ENCODE data around the gene HCRTR1.

Gene HCRTR1

DNA sequence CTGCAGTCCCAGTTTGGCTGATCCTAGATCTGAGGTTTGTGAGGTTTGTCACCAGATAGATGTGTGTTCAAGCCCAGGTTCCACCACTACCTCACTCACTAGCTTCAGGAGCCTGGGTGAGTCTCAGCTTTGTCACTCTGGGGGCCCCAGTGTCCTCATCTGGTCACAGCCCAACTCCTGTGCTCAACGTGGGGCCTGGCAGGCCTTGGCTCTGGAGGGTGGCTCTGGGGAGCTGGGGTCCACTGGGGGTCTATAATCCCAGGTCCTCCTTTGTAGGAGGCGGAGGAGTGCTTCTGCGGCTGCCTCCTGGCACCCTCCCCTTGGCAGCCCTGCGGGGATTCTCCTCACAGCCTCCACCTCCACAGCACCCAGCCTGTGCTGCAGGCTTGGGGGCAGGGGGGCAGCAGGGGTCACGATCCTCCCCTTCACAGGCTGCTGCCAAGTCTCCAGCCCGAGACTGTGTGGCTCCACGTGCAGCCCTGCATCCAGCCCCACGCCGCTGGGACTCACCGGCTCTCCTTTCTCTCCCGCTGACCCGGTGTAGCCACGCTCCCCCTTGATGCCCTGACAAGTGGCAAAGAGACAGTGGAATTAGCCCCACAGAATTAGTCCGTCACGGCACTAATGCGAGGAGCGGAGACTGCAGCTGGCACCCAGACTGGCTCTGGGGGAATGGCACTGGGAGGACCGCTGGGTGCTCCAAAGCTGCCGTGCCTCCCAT, 49.7 kb downstream of the HCRTR1 start:
- DNase-seq (ENCODE audit: low read depth): no peak

DNA sequence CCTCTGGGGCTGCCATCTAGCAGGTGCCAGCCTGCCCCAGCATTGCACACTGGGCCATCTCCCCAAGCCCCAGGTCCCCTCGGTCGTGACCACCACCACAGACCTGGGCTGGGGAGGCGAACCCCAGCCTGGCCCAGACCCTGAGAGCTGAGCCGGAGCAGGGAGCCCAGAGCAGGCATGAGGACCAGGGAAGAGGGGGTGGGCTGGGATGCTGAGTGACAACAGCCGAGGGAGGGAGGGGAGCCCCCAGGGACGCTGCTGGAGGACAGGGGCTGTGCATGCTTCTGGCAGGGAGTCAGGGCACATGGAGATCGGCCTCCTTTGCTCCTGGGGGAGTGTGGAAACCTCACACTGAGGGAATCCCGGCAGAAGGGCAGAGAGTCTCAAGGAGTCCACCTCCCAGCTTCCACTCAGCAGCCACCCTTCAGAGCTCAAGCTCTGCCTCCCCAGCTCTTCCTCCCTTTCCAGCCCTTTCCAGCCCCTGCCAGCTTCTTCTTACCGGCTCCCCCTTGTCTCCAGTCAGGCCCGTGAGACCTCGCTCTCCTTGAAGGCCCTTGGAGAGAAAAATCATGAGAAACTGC, 50.9 kb downstream of the HCRTR1 start:
- no peak for DNase-seq (ENCODE audit: low read depth)

DNA sequence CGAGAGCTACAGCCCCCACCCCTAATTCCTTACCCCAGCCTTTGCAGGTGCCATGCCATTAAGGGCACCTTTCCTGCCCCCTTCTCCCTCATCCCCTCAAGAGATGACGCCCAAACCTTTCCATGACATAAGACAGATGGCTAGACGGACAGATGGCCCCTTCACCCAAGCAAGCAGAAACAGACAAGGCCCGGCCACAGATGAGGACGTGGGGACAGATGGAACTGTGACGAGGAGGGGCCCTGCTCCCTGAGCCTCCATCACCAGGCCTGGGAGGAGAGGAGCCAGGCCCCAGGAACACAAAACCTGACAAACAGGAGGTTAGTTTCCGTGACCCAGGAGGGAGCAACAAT, 51.9 kb downstream of the HCRTR1 start:
- no peak for DNase-seq (ENCODE audit: low read depth)

DNA sequence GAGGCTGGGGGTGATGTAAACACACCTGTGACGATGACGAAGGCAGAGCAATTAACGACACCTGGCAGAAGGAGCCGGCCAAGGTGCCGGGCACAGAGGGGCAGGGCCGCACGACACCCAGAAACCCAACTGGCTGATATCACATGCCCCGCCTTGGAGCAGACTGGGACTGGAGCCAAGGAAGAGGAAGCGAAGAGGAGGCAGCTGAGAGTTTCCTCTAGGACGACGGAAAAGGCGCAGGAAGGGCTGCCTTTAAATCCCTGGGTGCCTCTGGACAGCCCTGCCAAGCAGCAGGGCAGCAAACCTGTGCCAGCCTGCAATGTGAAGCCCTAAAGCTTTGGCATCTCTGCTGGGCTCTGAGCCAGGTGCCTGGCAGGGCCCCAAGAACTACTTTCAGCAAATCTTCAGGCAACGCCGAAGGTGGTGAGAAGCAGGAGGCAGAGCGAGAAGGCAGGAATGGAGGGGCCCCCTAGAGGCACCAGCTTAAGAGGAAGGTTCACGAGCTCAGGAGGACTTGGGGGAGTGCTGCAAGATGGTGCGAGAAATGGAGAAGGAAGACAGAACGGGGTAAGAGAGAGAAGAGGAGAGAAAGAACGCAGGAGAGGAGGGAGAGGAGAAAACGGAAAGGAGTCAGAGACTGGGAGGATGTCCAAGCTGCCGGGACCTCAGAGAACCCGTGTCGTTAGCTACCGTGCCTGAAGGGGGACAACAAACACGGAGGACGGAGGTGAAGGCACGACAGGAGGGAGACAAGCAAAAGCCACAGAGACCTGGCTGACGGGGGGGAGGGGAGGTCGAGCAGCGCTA, 52.5 kb downstream of the HCRTR1 start:
- DNase-seq (ENCODE audit: low read depth): peak; percentile 4

DNA sequence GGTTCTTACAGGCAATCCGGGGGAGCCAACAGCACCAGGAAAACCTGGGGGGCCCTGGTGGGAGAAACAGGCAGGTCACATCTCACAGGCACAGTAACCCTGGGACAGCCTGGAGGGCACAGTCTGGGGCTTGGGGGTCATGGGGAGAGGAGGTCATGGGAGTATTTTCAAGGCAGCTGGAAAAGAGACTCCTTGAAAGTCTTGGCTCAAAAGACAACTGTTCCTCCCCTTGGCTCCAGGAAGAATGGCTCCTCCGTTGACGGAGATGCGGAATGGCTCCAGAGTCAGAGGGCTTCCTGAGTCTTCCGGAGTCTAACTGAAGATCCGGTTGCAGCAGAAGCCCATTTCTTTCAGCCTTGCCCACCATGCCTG, 53.1 kb downstream of the HCRTR1 start:
- DNase-seq (ENCODE audit: low read depth): no peak

DNA sequence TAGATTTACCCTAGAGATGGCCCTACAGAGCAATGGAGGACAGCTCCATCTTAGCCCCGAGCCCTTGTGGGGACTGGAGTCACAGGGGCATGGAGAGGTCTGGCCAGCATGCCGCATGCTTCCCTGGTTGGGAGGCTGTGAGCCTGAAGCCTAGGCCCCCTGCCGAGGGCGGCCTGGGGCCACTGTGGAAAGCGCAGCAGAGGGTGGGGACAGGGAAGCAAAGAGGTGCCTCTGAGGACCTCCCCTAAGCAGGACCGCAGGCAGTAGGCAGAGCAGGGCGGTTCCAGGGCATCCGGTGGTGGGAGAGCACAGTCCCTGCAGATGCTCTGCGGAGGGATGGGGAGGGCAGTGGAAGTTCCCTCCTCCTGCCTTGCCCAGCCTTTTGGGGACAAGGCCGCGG, 53.7 kb downstream of the HCRTR1 start:
- DNase-seq (ENCODE audit: low read depth): no peak

DNA sequence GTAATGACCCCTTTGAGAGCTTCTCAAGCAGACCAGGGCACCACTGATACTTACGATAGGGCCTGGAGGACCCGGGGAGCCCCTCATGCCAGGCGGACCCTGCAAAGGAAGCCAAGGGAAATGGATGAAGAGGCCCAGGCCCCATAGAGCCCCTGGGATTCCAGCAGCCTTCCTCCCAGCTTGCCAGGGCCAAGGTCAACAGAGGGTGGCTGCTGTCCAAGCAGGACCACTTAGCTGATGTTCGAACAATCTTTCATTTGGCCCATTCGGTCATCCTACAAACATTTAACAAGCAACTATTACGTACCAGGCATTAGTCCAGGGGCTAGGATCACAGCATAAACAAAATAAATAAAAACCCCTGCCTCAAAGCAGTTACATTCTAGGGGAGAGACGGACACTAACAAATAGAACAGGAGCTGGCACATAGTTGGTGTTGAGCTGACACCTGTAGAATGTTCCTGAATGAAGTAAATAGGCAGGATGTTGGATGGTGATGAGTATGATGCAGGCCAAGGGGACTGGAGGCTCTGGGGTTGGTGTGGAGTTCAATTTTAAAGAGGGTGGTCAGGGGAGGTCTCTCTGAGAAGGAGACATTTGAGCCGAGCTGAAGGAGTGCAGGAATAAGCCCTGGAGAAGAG, 54.2 kb downstream of the HCRTR1 start:
- DNase-seq (ENCODE audit: low read depth): no peak

DNA sequence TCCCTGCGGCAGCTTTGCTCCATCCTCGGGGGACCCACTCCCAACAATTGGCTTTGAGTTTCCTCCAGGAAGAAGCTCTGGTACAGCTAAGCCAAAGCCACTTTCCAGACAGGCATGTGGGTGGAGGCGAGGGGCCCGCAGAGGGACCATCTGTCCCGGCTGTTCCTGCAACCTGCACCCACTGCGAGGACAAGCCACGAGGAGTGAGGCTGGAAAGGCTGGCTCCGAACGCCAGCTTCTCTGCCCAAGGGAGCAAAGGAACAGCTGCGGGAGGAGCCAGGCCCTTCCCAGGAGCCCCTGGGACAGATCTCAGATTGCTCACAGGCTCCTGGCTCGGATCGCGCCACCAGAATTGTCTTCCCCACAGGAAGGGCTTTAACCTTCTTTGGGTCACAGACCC, 55.5 kb downstream of the HCRTR1 start:
- no peak for DNase-seq (ENCODE audit: low read depth)

DNA sequence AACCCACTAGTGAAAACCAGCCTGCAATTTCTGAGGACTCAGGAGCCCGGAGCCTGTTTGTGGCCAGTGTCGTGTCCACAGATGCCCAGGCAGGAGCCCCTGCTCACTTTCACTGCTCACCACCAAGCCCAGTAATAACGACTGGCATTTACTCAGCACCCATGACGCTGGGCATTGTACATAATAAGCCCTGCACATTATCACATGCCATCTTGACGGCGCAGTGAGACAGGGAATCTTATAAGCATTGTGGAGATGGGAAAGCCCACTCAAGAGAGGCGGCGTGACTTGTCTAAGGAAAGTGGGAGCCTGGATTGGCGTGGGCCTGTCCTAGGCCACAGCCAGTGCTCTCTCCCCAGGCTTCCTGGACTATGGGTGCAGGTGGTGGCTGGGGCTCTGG, 55.9 kb downstream of the HCRTR1 start:
- DNase-seq (ENCODE audit: low read depth): no peak

DNA sequence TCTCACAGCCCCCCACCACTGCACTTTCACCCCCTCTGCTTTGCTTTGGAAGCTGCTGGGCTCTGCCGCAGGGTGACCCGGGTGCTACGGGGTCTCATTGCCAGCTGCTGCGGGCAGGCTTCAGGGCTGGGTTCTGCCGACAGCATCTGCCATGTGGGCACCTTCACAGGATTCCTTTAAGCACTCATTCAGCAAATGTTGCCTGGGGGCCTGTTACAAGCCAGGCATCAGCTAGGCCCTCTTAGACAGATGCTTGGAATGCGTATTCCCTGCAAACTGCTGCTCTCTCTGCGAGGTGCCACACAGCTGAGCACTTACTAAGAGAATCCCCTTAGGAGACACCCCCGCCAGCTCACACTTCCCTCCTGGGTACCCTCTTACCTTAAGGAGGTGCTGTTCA, 57.1 kb downstream of the HCRTR1 start:
- DNase-seq (ENCODE audit: low read depth): no peak

DNA sequence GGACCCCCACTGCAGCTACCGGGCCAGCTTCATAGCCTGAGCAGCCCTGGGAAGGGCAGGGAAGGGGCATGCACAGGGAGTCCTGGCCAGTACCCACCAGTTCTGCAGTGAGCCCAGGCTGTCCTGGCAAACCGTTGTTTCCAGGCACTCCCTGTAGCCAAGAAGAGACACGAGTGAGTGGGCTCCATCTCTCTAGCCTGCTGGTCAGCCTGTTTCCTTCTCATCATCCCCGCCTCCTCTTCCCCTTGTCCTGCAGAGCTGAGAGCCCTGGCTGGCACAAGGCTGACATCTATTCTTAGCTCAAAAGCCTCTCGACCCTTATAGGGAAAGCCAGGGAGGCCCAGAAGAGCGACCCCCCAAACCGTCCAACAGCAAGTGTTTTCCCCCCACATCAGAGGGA, 57.7 kb downstream of the HCRTR1 start:
- no peak for DNase-seq (ENCODE audit: low read depth)

DNA sequence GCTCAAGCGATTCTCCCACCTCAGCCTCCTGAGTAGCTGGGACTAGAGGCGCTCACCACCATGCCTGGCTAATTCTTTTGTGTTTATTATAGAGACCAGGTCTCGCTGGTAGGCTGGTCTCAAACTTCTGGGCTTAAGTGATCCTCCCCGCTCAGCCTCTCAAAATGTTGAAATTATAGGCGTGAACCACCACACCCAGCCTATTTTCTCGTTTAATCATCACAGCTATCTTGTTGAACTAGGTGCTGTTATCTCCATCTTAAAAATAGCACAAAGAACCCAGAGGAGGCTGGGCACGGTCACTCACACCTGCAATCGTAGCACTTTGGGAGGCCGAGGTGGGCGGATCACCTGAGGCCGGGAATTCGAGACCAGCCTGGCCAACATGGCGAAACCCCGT, 58.3 kb downstream of the HCRTR1 start:
- no peak for DNase-seq (ENCODE audit: low read depth)

All from activated gamma-delta T cell treated with anti-CD3 and anti-CD28 coated beads, Interleukin-2, amount 50 U/mL, for 16 hours (primary cell).